GM21423 (cell line): ENCODE measurements around the gene RNF145.

Experiments used
- ATAC-seq: cut with Tn5 transposase; IDR thresholded peaks from one replicate; pipeline ENCODE4 v1.9.1; 2021; ENCODE audit warnings: mild to moderate bottlenecking, moderate library complexity; ENCODE audit not compliant: unreplicated experiment

RNF145 gene

GRCh38 chr5:159198063-159199036 lies 11.0 kb downstream of the RNF145 start:
- ATAC-seq = peak; percentile 97

GRCh38 chr5:159195775-159196174 lies 13.6 kb downstream of the RNF145 start:
- ATAC-seq = no peak

GRCh38 chr5:159190170-159190569 lies 19.2 kb downstream of the RNF145 start:
- ATAC-seq = no peak

GRCh38 chr5:159189310-159189709 lies 20.0 kb downstream of the RNF145 start:
- no peak for ATAC-seq

- ATAC-seq = peak; percentile 41
Measured at GRCh38 chr5:159187719-159188118, 21.6 kb downstream of the RNF145 start.

GRCh38 chr5:159186319-159186718 lies 23.0 kb downstream of the RNF145 start:
- no peak for ATAC-seq

GRCh38 chr5:159185773-159186172 lies 23.6 kb downstream of the RNF145 start:
- ATAC-seq = no peak

GRCh38 chr5:159184858-159185381 lies 24.4 kb downstream of the RNF145 start:
- no peak for ATAC-seq

- no peak for ATAC-seq
Measured at GRCh38 chr5:159184236-159184635, 25.1 kb downstream of the RNF145 start.

GRCh38 chr5:159183247-159183646 lies 26.1 kb downstream of the RNF145 start:
- ATAC-seq = no peak

- ATAC-seq = no peak
Measured at GRCh38 chr5:159182691-159183090, 26.7 kb downstream of the RNF145 start.

- ATAC-seq = no peak
Measured at GRCh38 chr5:159181651-159182050, 27.7 kb downstream of the RNF145 start.

- peak; percentile 39 for ATAC-seq
Measured at GRCh38 chr5:159181152-159181551, 28.2 kb downstream of the RNF145 start.

- no peak for ATAC-seq
Measured at GRCh38 chr5:159179529-159180305, 29.6 kb downstream of the RNF145 start.

- ATAC-seq = peak; percentile 72
Measured at GRCh38 chr5:159178978-159179377, 30.4 kb downstream of the RNF145 start.

- ATAC-seq = no peak
Measured at GRCh38 chr5:159175547-159175946, 33.8 kb downstream of the RNF145 start.

GRCh38 chr5:159174511-159175168 lies 34.7 kb downstream of the RNF145 start:
- ATAC-seq = no peak

GRCh38 chr5:159171274-159171673 lies 38.1 kb downstream of the RNF145 start:
- ATAC-seq = no peak

- ATAC-seq = no peak
Measured at GRCh38 chr5:159170021-159170420, 39.3 kb downstream of the RNF145 start.

GRCh38 chr5:159166416-159166815 lies 42.9 kb downstream of the RNF145 start:
- no peak for ATAC-seq

- no peak for ATAC-seq
Measured at GRCh38 chr5:159163701-159164046, 45.7 kb downstream of the RNF145 start.
